MM.1S (cell line): Measurements from ENCODE around the gene MAPKAP1.

Experiments
- DNase-seq: peaks from one replicate; pipeline ENCODE4 v3.0.0-alpha.2; 2015
- H2AFZ ChIP-seq: fragments of 300-600 bp; sonication (generic); 2 replicates; pipeline ENCODE4 v1.6.0; 2016; ENCODE audit warnings: antibody characterized with exemption, low read length
- H3F3A ChIP-seq: fragments of 300-600 bp; sonication (generic); 2 replicates; pipeline ENCODE4 v1.6.1; 2016; ENCODE audit warnings: mild to moderate bottlenecking, antibody characterized with exemption, low read length, moderate library complexity, mixed read lengths; ENCODE audit not compliant: insufficient read depth
- H3K27ac ChIP-seq: fragments of 300-600 bp; sonication (generic); 2 replicates; pipeline ENCODE4 v1.5.1; 2016; ENCODE audit warnings: mild to moderate bottlenecking, low read length
- H3K27me3 ChIP-seq: fragments of 300-600 bp; sonication (generic); replicated peaks from 2 replicates; pipeline ENCODE4 v1.6.0; 2016; ENCODE audit warnings: low read length; ENCODE audit not compliant: insufficient read depth
- H3K36me3 ChIP-seq: fragments of 300-600 bp; sonication (generic); replicated peaks from 2 replicates; pipeline ENCODE4 v1.6.1; 2016; ENCODE audit warnings: mild to moderate bottlenecking, low read length, mixed read lengths; ENCODE audit not compliant: insufficient read depth
- H3K4me1 ChIP-seq: fragments of 300-600 bp; sonication (generic); 2 replicates; pipeline ENCODE4 v1.6.1; 2016; ENCODE audit warnings: low read length, mixed read lengths
- H3K4me2 ChIP-seq: fragments of 300-600 bp; sonication (generic); 2 replicates; pipeline ENCODE4 v1.6.0; 2016; ENCODE audit warnings: low read depth, low read length
- H3K4me3 ChIP-seq: fragments of 300-600 bp; sonication (generic); 2 replicates; pipeline ENCODE4 v1.5.1; 2016; ENCODE audit warnings: low read length, mixed read lengths
- H3K79me2 ChIP-seq: fragments of 300-600 bp; sonication (generic); 2 replicates; pipeline ENCODE4 v1.6.1; 2016; ENCODE audit warnings: mixed run types, low read length, mixed read lengths
- H3K9ac ChIP-seq: fragments of 300-600 bp; sonication (generic); 2 replicates; pipeline ENCODE4 v1.6.1; 2016; ENCODE audit warnings: low read length, mixed read lengths
- H3K9me2 ChIP-seq: fragments of 300-600 bp; sonication (generic); replicated peaks from 2 replicates; pipeline ENCODE4 v1.6.1; 2016; ENCODE audit warnings: mild to moderate bottlenecking, low read length, mixed read lengths; ENCODE audit not compliant: insufficient read depth
- H3K9me3 ChIP-seq: fragments of 300-600 bp; sonication (generic); replicated peaks from 2 replicates; pipeline ENCODE4 v1.6.1; 2016; ENCODE audit warnings: mild to moderate bottlenecking, low read length, mixed read lengths; ENCODE audit not compliant: insufficient read depth
- H4K20me1 ChIP-seq: fragments of 300-600 bp; sonication (generic); 2 replicates; pipeline ENCODE4 v1.6.1; 2016; ENCODE audit warnings: mild to moderate bottlenecking, low read length, moderate library complexity, mixed read lengths; ENCODE audit not compliant: insufficient read depth
- CTCF ChIP-seq: fragments of 300-600 bp; sonication (generic); IDR thresholded peaks from 2 replicates; pipeline ENCODE4 v1.5.1; 2016; ENCODE audit warnings: antibody characterized with exemption, low read length, mixed read lengths
- EZH2 ChIP-seq: fragments of 300-600 bp; sonication (generic); optimal IDR thresholded peaks from 2 replicates; pipeline ENCODE3; 2017; ENCODE audit warnings: low read depth, mild to moderate bottlenecking, antibody characterized with exemption, low read length, mixed read lengths
- EZH2phosphoT487 ChIP-seq: fragments of 300-600 bp; sonication (generic); IDR thresholded peaks from 2 replicates; pipeline ENCODE4 v1.6.1; 2018; ENCODE audit warnings: antibody characterized with exemption, low read length

The MAPKAP1 gene

GRCh38 chr9:125455132-125455531, 251.9 kb downstream of the MAPKAP1 start:
- Histone ChIP-seq H4K20me1 (no peaks in the 10 kb centered on the region), H3K27ac (no peak overlapping the region), H3K9ac (no peak overlapping the region), H3K4me2 (no peak overlapping the region), H3K4me1 (no peaks in the 10 kb centered on the region), H3F3A (no peaks in the 10 kb centered on the region), H3K4me3 (no peak overlapping the region), H3K27me3 (no peaks in the 10 kb centered on the region), H2AFZ (no peak overlapping the region), H3K36me3 (no peaks in the 10 kb centered on the region), H3K9me2 (no peaks in the 10 kb centered on the region), H3K9me3 (no peaks in the 10 kb centered on the region), H3K79me2 (no peaks in the 10 kb centered on the region)
- TF ChIP-seq CTCF (no peak), EZH2 (no peak), EZH2phosphoT487 (no peak)
- DNase-seq, result no peak

- H3K36me3 ChIP-seq, result no peaks in the 10 kb centered on the region
- no peak overlapping the region for H3K9ac ChIP-seq
- no peaks in the 10 kb centered on the region for H3K79me2 ChIP-seq
- H3K9me2 ChIP-seq, result no peaks in the 10 kb centered on the region
- no peaks in the 10 kb centered on the region for H4K20me1 ChIP-seq
- no peaks in the 10 kb centered on the region for H3K9me3 ChIP-seq
- H3K4me3 ChIP-seq, result no peak overlapping the region
- no peaks in the 10 kb centered on the region for H3K4me1 ChIP-seq
- DNase-seq, result no peak
- H3K27ac ChIP-seq, result no peak overlapping the region
- no peak overlapping the region for H2AFZ ChIP-seq
- H3K27me3 ChIP-seq, result no peaks in the 10 kb centered on the region
- H3F3A ChIP-seq, result no peaks in the 10 kb centered on the region
- H3K4me2 ChIP-seq, result no peak overlapping the region
- TF ChIP-seq EZH2phosphoT487, result no peak
- no peak for TF ChIP-seq EZH2
- no peak for TF ChIP-seq CTCF
These were observed 259.7 kb downstream of the MAPKAP1 start for GRCh38 chr9:125447202-125447802.

- TF ChIP-seq EZH2, result no peak
- no peak overlapping the region for H3K27ac ChIP-seq
- no peak overlapping the region for H3K4me2 ChIP-seq
- H3K4me3 ChIP-seq, result no peak overlapping the region
- no peak overlapping the region for H3K9ac ChIP-seq
- H3K9me2 ChIP-seq, result no peaks in the 10 kb centered on the region
- no peaks in the 10 kb centered on the region for H3K27me3 ChIP-seq
- no peak for DNase-seq
- no peak overlapping the region for H2AFZ ChIP-seq
- no peaks in the 10 kb centered on the region for H3K36me3 ChIP-seq
- no peaks in the 10 kb centered on the region for H3K4me1 ChIP-seq
- no peaks in the 10 kb centered on the region for H3F3A ChIP-seq
- H3K79me2 ChIP-seq, result no peaks in the 10 kb centered on the region
- no peaks in the 10 kb centered on the region for H3K9me3 ChIP-seq
- H4K20me1 ChIP-seq, result no peaks in the 10 kb centered on the region
These were observed 260.4 kb downstream of the MAPKAP1 start for GRCh38 chr9:125446561-125447094.

- Histone ChIP-seq H3K9me3 (no peaks in the 10 kb centered on the region), H3F3A (no peaks in the 10 kb centered on the region), H3K27ac (no peak overlapping the region), H3K27me3 (no peaks in the 10 kb centered on the region), H3K36me3 (no peaks in the 10 kb centered on the region), H4K20me1 (no peaks in the 10 kb centered on the region), H2AFZ (no peak overlapping the region), H3K4me1 (no peaks in the 10 kb centered on the region), H3K4me3 (no peak overlapping the region), H3K9me2 (no peaks in the 10 kb centered on the region), H3K79me2 (no peaks in the 10 kb centered on the region), H3K4me2 (no peak overlapping the region), H3K9ac (no peak overlapping the region)
- TF ChIP-seq EZH2phosphoT487, result no peak
- TF ChIP-seq CTCF, result no peak
- TF ChIP-seq EZH2, result no peak
- no peak for DNase-seq
These were observed 262.0 kb downstream of the MAPKAP1 start for GRCh38 chr9:125444956-125445506.
